T1000 (cell line): ENCODE data around the gene SRCIN1.
"Not testable (repeated sequence)": the region's sequence is repeated elsewhere in the genome, so short reads cannot be mapped to it uniquely, and the experiment has no call there.

Source experiments
- DNase-seq: peaks from one replicate; lab custom pipeline; 2025; ENCODE audit warnings: mixed read lengths; lab: John Stamatoyannopoulos, UW

SRCIN1 gene

DNA sequence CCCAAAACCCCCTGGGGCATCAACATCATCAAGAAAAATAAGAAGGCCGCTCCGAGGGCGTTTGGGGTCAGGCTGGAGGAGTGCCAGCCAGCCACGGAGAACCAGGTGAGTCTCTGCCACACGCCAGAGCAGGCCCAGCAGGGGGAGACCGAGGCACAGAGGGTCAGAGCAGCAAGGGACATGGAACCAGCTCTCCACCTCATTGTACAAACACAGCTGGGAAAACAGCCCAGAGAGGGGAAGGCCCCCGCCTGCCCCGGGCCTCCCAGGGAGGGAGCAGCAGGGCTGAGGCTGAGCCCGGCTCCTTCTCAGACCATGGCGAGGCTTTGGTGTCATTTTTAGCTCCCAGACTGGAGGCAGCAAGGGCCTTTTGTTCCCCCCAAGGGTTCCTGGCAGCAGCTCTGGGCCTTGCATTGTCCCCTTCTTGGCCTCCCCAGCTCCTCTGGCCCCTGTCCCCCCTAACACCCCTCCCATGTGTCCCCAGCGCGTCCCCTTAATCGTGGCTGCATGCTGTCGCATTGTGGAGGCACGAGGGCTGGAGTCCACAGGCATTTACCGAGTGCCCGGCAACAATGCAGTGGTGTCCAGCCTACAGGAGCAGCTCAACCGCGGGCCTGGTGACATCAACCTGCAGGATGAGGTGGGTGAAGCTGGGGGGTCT lies 123.6 kb downstream of the SRCIN1 start:
- not testable (repeated sequence) for DNase-seq
